Cardiac fibroblast (primary cell): ENCODE results near the gene DNMBP.

ENCODE experiments used
- DNase-seq, 2 donors: peaks; one replicate each; pipeline versions ENCODE4 v3.0.0 to v3.0.0-alpha.2; 2010; ENCODE audit warnings: low read depth in 2 of 2
- H3K4me3 ChIP-seq, 2 donors: replicated peaks in 1 of 2; 1 replicate in 1 of 2; 2 replicates in 1 of 2; pipeline ENCODE4 v1.5.1; 2011; ENCODE audit warnings: low read depth in 2 of 2, low read length in 2 of 2, mild to moderate bottlenecking in 2 of 2, moderate library complexity in 1 of 2
- CTCF ChIP-seq: IDR thresholded peaks from one replicate; pipeline ENCODE4 v1.5.1; 2011; ENCODE audit warnings: low read depth, mild to moderate bottlenecking, low read length, inconsistent platforms

The DNMBP gene

DNA sequence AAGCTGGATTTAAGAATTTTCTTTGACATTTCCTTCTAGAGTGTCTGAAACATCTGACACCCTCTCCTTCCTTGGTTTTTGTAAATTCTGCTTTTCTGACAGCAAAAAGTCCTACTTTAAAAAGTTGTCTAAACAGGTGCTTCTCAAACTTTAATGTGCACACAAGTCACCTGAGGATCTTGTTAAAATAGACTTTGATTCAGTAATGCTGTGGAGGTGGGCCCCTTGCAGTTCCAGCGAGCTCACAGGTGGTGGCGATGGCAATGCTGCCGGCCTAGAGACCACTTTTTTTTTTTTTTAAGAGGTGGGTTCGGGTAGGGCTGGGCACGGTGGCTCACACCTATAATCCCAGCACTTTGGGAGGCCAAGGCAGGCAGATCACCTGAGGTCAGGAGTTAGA is 150.2 kb downstream of the DNMBP start:
- H3K4me3 ChIP-seq: no peak overlapping the region
- no peak for DNase-seq
- peak; percentile 43 for TF ChIP-seq CTCF

GRCh38 chr10:99858849-99859248 is 150.9 kb downstream of the DNMBP start:
- no peak for DNase-seq
- no peak for TF ChIP-seq CTCF
- H3K4me3 ChIP-seq: no peak overlapping the region

DNA sequence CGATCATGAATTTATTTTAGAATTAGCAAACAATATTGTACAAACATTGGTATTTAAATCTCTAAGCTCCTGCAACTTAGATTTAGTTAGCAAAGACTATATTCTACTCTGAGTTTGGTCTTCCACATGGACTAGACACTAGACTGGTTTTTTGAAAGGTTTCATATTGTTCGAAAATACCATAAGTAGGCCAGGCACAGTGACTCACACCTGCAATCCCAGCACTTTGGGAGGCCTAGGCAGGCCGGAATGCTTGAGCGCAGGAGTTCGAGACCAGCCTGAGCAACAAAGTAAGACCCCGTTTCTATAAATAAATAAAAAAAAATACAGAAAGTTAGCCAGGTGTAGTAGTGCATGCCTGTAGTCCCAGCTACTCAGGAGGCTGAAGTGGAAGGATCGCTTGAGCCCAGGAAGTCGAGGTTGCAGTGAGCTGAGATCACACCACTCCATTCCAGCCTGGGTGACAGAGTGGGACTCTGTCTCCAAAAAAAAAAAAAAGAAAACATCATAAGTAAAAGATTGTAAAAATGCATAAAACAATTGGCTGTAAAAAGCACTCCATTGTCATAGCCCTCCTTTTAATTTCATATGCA is 154.2 kb downstream of the DNMBP start:
- H3K4me3 ChIP-seq: no peak overlapping the region
- no peak for TF ChIP-seq CTCF
- no peak for DNase-seq

DNA sequence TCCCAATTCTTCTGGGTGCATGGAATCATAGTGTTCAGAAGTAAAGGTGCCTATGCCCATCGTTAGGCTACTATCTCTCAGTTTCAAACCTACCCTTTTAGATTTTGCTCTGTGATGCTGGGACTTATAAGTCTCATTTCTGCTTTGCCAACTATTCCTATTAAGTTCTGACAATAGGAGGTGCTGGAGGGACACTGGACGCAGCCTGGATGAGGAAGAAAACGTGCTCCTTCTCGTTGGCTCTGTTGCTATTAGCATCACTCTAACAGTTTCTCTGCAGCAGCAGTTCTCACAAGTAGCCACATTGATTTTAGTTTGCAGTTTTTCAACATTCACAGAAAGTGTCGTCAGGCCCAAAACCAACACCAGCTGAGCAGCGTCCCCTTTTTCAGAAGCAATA is 154.9 kb downstream of the DNMBP start:
- no peak overlapping the region for H3K4me3 ChIP-seq
- DNase-seq: peak; percentile 83 to 90
- TF ChIP-seq CTCF: peak; percentile 65

GRCh38 chr10:99853655-99854054 is 156.1 kb downstream of the DNMBP start:
- no peak for TF ChIP-seq CTCF
- no peak for DNase-seq
- H3K4me3 ChIP-seq: no peak overlapping the region

- peak in 1 of 2 donors; percentile 27 for DNase-seq
- TF ChIP-seq CTCF: no peak
- no peak overlapping the region for H3K4me3 ChIP-seq
Observed at GRCh38 chr10:99852481-99853213, 157.1 kb downstream of the DNMBP start.
